DOHH2 (cell line): ENCODE results near the gene ELOVL7.
"Not testable (repeated sequence)": the region's sequence is repeated elsewhere in the genome, so short reads cannot be mapped to it uniquely, and the experiment has no call there.

Experiments
- H3F3A ChIP-seq: fragments of 200-600 bp; sonication (generic), shearing (Covaris generic); 2 replicates; pipeline ENCODE4 v1.6.0; 2016; ENCODE audit warnings: antibody characterized with exemption, mild to moderate bottlenecking; ENCODE audit not compliant: control insufficient read depth, insufficient read depth
- H3K27ac ChIP-seq: fragments of 200-600 bp; sonication (generic); 2 replicates; pipeline ENCODE4 v1.5.1; 2014; ENCODE audit warnings: low read depth, mild to moderate bottlenecking, low read length, moderate library complexity
- H3K27me3 ChIP-seq: fragments of 200-600 bp; sonication (generic); 2 replicates; pipeline ENCODE4 v1.6.1; 2014; ENCODE audit warnings: mild to moderate bottlenecking, low read length, mixed read lengths; ENCODE audit not compliant: control insufficient read depth
- H3K36me3 ChIP-seq: fragments of 200-600 bp; sonication (generic); 2 replicates; pipeline ENCODE4 v1.6.1; 2014; ENCODE audit warnings: mild to moderate bottlenecking, low read length, moderate library complexity, mixed read lengths; ENCODE audit not compliant: control insufficient read depth
- H3K4me1 ChIP-seq: fragments of 200-600 bp; sonication (generic); 2 replicates; pipeline ENCODE4 v1.6.1; 2014; ENCODE audit warnings: mild to moderate bottlenecking, low read length, mixed read lengths; ENCODE audit not compliant: control insufficient read depth
- H3K4me2 ChIP-seq: fragments of 200-600 bp; sonication (generic); 2 replicates; pipeline ENCODE4 v1.6.0; 2014; ENCODE audit warnings: mild to moderate bottlenecking, low read length, moderate library complexity
- H3K4me3 ChIP-seq: fragments of 200-600 bp; sonication (generic); 2 replicates; pipeline ENCODE4 v1.5.1; 2014; ENCODE audit warnings: mild to moderate bottlenecking, low read length, mixed read lengths
- H3K79me2 ChIP-seq: fragments of 200-600 bp; sonication (generic); 2 replicates; pipeline ENCODE4 v1.6.1; 2014; ENCODE audit warnings: mild to moderate bottlenecking, low read length, mixed read lengths; ENCODE audit not compliant: control insufficient read depth
- H3K9me2 ChIP-seq: fragments of 200-600 bp; sonication (generic); replicated peaks from 2 replicates; pipeline ENCODE4 v1.6.1; 2014; ENCODE audit warnings: mild to moderate bottlenecking, low read length, mixed read lengths; ENCODE audit not compliant: control insufficient read depth
- H3K9me3 ChIP-seq: fragments of 200-600 bp; sonication (generic); 2 replicates; pipeline ENCODE4 v1.6.1; 2014; ENCODE audit warnings: antibody characterized with exemption, low read length, mixed read lengths; ENCODE audit not compliant: control insufficient read depth, insufficient read depth
- H4K20me1 ChIP-seq: fragments of 200-600 bp; sonication (generic); 2 replicates; pipeline ENCODE4 v1.6.0; 2014; ENCODE audit warnings: low read depth, mild to moderate bottlenecking, antibody characterized with exemption, low read length, moderate library complexity; ENCODE audit not compliant: control insufficient read depth, insufficient read depth
- EZH2phosphoT487 ChIP-seq: fragments of 200-600 bp; sonication (generic); IDR thresholded peaks from 2 replicates; pipeline ENCODE4 v1.6.1; 2017; ENCODE audit warnings: borderline replicate concordance, mild to moderate bottlenecking, antibody characterized with exemption, low read length, moderate library complexity, mixed read lengths
- TF ChIP-seq, protein P1 (sequence below): fragments of 200-600 bp; sonication (generic); IDR thresholded peaks from one replicate; pipeline ENCODE4 v1.5.1; 2014; ENCODE audit warnings: antibody characterized with exemption, mild to moderate bottlenecking, low read depth, low read length; ENCODE audit not compliant: poor library complexity, severe bottlenecking

The ELOVL7 gene

DNA sequence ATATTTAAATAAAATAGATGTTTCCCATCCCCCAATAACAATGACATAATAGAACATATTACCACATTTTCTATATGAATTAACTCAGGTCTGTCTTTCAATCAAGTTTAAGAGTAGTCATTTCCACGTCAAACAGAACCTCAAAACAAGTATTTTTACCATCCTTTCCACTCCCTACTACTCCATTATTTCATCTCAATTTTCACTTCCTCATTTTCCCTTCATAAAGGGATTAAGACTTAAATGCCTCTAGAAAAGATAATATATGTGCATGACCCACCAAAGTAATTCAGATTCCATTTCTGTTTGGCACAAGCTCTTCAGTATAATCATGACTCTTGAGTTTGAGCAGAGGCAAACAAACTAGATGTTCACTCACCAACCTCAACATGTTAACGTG lies 40.4 kb downstream of the ELOVL7 start:
- H3K4me2 ChIP-seq: no peak overlapping the region
- no peaks in the 10 kb centered on the region for H3K27me3 ChIP-seq
- no peaks in the 10 kb centered on the region for H3K4me1 ChIP-seq
- H4K20me1 ChIP-seq: no peaks in the 10 kb centered on the region
- no peak overlapping the region for H3K27ac ChIP-seq
- no peak overlapping the region for H3K4me3 ChIP-seq
- H3K79me2 ChIP-seq: no peaks in the 10 kb centered on the region
- no peaks in the 10 kb centered on the region for H3K36me3 ChIP-seq
- TF ChIP-seq, protein P1, sequence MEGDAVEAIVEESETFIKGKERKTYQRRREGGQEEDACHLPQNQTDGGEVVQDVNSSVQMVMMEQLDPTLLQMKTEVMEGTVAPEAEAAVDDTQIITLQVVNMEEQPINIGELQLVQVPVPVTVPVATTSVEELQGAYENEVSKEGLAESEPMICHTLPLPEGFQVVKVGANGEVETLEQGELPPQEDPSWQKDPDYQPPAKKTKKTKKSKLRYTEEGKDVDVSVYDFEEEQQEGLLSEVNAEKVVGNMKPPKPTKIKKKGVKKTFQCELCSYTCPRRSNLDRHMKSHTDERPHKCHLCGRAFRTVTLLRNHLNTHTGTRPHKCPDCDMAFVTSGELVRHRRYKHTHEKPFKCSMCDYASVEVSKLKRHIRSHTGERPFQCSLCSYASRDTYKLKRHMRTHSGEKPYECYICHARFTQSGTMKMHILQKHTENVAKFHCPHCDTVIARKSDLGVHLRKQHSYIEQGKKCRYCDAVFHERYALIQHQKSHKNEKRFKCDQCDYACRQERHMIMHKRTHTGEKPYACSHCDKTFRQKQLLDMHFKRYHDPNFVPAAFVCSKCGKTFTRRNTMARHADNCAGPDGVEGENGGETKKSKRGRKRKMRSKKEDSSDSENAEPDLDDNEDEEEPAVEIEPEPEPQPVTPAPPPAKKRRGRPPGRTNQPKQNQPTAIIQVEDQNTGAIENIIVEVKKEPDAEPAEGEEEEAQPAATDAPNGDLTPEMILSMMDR: no peak
- TF ChIP-seq EZH2phosphoT487: no peak
- no peaks in the 10 kb centered on the region for H3K9me3 ChIP-seq
- no peaks in the 10 kb centered on the region for H3F3A ChIP-seq
- H3K9me2 ChIP-seq: no peaks in the 10 kb centered on the region

DNA sequence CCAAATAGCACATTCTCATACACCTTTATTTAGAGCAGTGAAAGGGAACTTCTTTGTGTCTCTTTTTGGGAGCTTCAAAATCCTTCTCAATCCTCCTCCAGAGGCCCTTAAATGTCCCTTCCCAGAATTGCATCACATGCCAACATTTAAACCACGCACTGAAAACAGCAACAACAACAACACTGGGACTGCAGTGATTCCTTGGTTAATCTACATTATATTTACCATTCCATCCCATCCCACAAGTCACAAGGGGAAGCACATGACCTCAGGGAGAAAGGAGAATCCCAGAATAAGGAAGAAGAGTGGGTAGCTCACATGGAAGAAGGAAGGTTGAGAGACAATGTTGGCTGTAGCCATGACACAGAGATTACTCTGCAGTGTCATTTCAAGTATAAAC lies 41.1 kb downstream of the ELOVL7 start:
- Histone ChIP-seq H3F3A (no peaks in the 10 kb centered on the region), H3K4me2 (no peak overlapping the region), H3K9me2 (no peaks in the 10 kb centered on the region), H3K4me3 (no peak overlapping the region), H3K27ac (no peak overlapping the region), H4K20me1 (no peaks in the 10 kb centered on the region), H3K27me3 (no peaks in the 10 kb centered on the region), H3K9me3 (no peaks in the 10 kb centered on the region), H3K79me2 (no peaks in the 10 kb centered on the region), H3K4me1 (no peaks in the 10 kb centered on the region), H3K36me3 (no peaks in the 10 kb centered on the region)
- no peak for TF ChIP-seq EZH2phosphoT487

DNA sequence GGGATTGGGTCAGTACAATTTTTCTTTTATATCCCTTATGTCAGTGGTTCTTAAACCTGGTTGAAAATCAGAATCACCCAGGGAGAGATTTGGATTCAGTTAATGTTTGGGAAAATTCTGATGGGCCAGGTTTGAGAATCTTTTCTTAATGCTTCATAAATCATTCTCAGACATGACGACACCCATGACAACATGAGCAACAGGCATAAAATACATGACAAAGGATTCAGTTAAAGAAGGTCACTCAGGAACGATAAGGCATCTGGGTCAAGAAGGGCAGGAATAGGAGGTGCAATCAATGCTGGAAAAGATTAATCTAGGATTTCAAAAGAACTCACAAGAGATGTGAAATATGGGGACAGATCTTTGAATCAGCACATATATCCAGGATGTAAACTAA lies 41.8 kb downstream of the ELOVL7 start:
- no peaks in the 10 kb centered on the region for H3K79me2 ChIP-seq
- no peaks in the 10 kb centered on the region for H3F3A ChIP-seq
- H3K27me3 ChIP-seq: no peaks in the 10 kb centered on the region
- no peaks in the 10 kb centered on the region for H3K36me3 ChIP-seq
- no peaks in the 10 kb centered on the region for H3K4me1 ChIP-seq
- no peak overlapping the region for H3K4me2 ChIP-seq
- no peaks in the 10 kb centered on the region for H4K20me1 ChIP-seq
- H3K9me2 ChIP-seq: no peaks in the 10 kb centered on the region
- no peak overlapping the region for H3K27ac ChIP-seq
- H3K4me3 ChIP-seq: no peak overlapping the region
- no peaks in the 10 kb centered on the region for H3K9me3 ChIP-seq
- TF ChIP-seq, protein P1: no peak
- no peak for TF ChIP-seq EZH2phosphoT487

DNA sequence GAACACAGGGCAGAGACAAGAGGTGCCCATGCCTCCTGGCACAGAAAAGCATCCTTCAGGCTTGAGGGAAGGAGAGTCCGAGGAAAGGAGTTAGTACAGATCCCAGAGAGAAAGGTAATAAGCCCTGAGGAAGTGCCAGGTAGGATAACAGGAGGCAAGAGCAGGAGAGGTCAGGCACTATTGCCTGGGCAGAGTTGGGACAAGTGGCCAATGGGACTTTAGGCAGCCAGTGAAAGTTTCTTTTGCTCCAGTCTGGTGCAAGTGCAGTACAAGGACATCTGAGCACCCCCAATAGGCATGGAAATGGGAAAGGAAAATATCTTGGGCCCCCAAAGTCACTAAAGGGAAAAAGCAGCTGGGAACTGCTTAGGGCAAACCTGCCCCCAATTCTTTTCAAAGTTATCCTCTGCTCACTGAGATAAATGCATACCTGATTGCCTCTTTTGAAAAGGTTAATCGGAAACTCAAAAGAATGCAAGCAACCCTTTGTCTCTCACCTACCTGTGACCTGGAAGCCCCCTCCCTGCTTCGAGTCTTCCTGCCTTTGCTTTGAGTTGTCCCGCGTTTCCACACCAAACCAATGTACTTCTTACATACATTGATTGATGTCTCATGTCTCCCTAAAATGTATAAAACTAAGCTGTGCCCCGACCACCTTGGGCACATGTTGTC lies 46.5 kb downstream of the ELOVL7 start:
- Histone ChIP-seq H3K36me3 (no peaks in the 10 kb centered on the region), H3K27me3 (no peaks in the 10 kb centered on the region), H3K9me2 (no peaks in the 10 kb centered on the region), H3F3A (no peaks in the 10 kb centered on the region), H3K4me2 (no peak overlapping the region), H3K27ac (no peak overlapping the region), H4K20me1 (no peaks in the 10 kb centered on the region), H3K4me3 (no peak overlapping the region), H3K4me1 (no peaks in the 10 kb centered on the region), H3K9me3 (no peaks in the 10 kb centered on the region), H3K79me2 (no peaks in the 10 kb centered on the region)
- TF ChIP-seq, protein P1: no peak
- no peak for TF ChIP-seq EZH2phosphoT487

DNA sequence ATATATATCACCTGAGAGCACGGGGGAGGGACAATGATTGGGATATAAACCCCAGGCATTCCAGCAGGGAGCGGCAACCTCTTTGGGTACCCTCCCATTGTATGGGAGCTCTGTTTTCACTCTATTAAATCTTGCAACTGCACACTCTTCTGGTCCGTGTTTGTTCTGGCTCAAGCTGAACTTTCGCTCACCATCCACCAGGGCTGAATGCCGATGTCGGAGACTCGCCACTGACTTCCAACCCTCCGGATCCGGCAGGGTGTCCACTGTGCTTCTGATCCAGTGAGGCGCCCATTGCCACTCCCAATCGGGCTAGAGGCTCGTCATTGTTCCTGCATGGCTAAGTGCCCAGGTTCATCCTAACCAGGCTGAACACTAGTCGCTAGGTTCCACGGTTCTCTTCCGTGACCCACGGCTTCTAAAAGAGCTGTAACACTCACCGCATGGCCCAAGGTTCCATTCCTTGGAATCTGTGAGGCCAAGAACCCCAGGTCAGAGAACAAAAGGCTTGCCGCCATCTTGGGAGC lies 48.6 kb downstream of the ELOVL7 start:
- H3F3A ChIP-seq, H3K9me3 ChIP-seq, H3K27ac ChIP-seq, H3K4me1 ChIP-seq, H4K20me1 ChIP-seq, H3K36me3 ChIP-seq, H3K4me2 ChIP-seq, H3K9me2 ChIP-seq, H3K4me3 ChIP-seq, H3K79me2 ChIP-seq, H3K27me3 ChIP-seq: not testable (repeated sequence)
